Stimulated activated naive CD4-positive, alpha-beta T cell (primary cell): ENCODE data around the gene SLC32A1.
A peak's percentile ranks its signal among the peaks of the same experiment; 100 is the strongest.

Source experiments
- DNase-seq, 6 experiments: peaks; one replicate each; lab custom pipeline; 2025; lab: John Stamatoyannopoulos, UW

The SLC32A1 gene

DNA sequence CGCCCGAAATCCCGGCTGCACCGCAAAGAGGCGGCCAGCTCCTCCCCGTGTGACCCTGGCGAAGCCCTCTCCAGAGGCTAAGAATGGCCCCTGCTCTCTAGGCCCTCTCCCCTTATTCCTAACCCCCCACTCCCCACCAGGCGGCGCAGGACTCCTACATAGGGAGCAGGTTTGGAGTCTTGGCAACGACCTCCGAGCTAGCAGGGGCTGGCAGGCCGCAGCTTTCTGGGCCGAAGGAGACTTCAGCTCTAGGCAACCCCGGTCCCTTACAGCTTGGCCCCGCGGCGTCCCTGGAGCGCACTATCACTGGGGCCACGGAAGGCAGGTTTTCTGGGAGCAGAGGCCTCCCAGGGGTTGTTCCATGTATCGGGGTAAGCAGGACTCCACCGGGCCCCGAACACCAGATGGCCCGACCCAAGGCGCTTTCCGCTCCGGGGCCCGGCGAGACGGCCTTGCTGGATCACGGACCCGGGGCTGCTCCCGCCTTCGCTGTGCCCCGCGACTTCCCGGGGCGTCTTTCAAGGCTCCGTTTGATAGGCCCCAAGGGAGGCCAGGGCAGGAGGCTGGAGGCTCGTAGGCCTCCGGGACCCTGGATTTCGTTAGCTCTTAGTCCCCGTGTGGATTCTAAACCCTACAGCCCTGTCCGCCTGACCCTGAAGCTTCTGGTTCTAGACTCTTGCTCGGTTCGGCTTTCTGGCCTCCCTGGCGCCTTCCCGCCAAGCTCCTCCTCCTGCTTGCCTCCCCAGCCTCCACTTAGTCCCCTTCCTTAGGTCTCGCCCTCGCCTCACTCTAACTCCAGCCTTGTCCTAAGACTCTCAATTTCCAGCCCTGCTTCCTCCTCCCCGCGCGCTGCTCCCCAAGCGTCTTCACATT is 1.9 kb downstream of the SLC32A1 start:
- DNase-seq, result peak in 2 of 6 experiments; percentile 14 to 15

GRCh38 chr20:38726804-38727606 is 2.7 kb downstream of the SLC32A1 start:
- peak in 5 of 6 experiments; percentile 20 to 43 (median 41) for DNase-seq

DNA sequence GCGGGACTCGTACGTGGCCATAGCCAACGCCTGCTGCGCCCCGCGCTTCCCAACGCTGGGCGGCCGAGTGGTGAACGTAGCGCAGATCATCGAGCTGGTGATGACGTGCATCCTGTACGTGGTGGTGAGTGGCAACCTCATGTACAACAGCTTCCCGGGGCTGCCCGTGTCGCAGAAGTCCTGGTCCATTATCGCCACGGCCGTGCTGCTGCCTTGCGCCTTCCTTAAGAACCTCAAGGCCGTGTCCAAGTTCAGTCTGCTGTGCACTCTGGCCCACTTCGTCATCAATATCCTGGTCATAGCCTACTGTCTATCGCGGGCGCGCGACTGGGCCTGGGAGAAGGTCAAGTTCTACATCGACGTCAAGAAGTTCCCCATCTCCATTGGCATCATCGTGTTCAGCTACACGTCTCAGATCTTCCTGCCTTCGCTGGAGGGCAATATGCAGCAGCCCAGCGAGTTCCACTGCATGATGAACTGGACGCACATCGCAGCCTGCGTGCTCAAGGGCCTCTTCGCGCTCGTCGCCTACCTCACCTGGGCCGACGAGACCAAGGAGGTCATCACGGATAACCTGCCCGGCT is 3.4 kb downstream of the SLC32A1 start:
- peak in 1 of 6 experiments; percentile 42 for DNase-seq

DNA sequence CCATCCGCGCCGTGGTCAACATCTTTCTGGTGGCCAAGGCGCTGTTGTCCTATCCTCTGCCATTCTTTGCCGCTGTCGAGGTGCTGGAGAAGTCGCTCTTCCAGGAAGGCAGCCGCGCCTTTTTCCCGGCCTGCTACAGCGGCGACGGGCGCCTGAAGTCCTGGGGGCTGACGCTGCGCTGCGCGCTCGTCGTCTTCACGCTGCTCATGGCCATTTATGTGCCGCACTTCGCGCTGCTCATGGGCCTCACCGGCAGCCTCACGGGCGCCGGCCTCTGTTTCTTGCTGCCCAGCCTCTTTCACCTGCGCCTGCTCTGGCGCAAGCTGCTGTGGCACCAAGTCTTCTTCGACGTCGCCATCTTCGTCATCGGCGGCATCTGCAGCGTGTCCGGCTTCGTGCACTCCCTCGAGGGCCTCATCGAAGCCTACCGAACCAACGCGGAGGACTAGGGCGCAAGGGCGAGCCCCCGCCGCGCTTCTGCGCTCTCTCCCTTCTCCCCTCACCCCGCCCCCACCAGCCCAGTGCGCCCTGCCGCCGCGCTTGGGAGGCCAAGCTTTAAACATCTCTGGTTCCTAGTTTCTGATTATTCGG is 4.0 kb downstream of the SLC32A1 start:
- DNase-seq, result no peak

- peak in 1 of 6 experiments; percentile 24 for DNase-seq
Measured at GRCh38 chr20:38728911-38729642, 4.8 kb downstream of the SLC32A1 start.

GRCh38 chr20:38729767-38730166 is 5.5 kb downstream of the SLC32A1 start:
- peak in 1 of 6 experiments; percentile 25 for DNase-seq

GRCh38 chr20:38730167-38730988 is 6.1 kb downstream of the SLC32A1 start:
- peak in 2 of 6 experiments; percentile 28 to 49 for DNase-seq

DNA sequence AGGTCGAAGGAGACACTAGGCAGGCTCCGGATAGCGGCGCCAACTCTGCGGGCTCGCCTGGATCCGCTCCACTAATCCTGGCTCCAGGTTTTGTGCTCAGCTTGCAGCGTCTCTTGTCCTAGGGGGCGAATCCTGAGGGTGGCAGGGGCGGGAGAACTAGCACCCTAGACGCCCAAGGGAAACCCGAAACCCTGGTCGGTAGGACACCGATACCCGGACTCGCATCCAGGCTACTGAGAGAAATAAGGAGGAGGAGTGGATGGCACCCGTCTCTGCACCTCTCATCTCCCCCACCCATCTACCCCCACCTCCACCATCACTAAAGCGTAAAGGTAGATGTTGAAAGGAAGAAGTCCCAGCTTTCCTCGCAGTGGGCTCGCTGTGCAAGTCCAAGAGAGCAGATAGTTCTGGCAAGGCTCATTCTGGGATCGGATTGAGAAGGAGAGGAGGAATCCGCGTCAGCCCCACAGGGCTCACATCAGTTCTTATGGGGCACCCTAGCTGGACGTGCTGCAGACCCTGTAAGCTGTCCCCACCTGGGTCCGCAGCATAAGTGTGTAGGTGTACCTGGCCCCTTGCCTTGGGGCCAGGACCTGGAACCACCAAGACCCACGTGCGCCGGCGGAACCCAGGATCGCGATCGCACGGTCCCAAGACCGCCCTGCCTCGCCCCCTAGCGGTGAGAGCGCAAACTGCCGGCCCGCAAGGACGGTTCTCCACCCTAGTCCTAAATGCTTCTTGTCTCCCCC is 6.9 kb downstream of the SLC32A1 start:
- peak; percentile 30 to 83 (median 64) for DNase-seq

DNA sequence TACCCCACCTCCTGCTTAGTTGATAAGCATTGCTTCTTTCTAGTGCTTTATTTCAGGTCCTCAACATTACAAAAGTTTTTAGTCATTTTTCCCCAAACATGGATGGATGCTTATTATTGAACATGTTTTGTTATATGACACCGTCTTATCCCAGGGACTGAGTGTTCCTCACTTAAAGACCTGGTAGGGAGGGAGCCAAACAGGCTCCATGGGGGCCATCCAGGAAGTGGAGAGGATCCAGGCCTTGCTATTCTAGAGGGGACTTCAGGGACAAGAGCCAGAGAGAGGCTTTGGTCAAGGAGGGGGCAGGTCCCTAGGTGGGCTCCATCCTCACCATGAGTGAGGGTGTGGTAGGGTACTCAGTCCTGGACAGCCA is 7.4 kb downstream of the SLC32A1 start:
- no peak for DNase-seq

DNA sequence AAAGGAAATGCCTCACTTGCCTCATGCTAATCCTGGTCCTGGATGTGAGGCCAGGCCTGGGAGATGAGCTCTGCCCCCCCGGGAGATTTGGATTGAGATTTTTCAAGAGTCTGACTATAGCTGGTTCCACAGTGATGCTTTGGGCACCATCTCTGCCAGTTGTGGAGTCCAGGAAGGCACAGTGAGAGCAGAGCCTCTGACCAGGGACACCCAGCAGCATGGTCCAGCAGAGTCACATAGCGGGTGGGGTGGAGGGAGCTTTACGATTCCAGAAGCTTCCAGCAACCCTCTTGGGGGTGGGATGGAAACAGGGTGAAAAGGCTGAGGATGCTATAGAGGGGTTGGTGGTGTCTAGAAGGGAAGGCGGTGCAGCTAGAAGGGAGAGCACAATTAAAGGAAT is 8.7 kb downstream of the SLC32A1 start:
- DNase-seq, result no peak

GRCh38 chr20:38735172-38735571 is 10.9 kb downstream of the SLC32A1 start:
- no peak for DNase-seq

GRCh38 chr20:38737887-38738286 is 13.6 kb downstream of the SLC32A1 start:
- no peak for DNase-seq

DNA sequence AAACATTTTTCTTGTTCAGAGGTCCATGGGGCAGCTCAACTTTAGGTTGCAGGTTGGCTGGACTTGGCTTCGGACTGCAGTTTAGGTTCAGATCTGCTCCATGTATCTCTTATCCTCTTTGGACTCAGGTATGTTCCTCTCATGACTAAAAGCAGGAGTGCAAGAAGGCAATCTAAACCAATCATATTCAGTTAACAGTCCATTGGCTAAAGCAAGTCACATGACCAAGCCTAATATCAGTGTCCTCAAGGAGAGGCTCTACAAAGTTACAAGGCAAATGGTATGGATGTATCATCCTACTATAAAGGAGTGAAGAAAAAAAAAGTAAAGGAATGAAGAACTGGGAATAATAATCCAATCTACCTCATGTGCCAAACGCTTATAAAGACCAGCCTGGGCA is 21.5 kb downstream of the SLC32A1 start:
- no peak for DNase-seq

- DNase-seq, result no peak
Measured at GRCh38 chr20:38747495-38748096, 23.3 kb downstream of the SLC32A1 start.

GRCh38 chr20:38748097-38748860 is 24.0 kb downstream of the SLC32A1 start, which contains the start of gene ACTR5:
Gene ACTR5 (plus strand): TSS chr20:38748460. CDS start chr20:38748479, 19 bp downstream.
- peak; percentile 94 to 99 (median 95) for DNase-seq

DNA sequence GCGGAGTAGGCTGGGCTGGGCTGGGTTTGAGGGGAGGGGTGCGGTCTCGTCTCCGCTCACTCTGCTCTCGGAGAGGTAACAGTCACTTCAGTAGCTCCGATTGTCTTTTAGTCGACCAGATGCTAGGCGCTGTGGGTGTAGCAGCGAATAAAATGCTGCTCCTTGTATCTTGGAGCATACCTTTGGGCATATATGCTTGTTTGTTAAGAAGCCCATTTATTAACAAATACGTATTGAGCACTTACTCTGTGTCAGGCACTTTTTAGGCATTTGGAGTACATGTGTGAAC is 24.5 kb downstream of the SLC32A1 start:
- DNase-seq, result no peak

DNA sequence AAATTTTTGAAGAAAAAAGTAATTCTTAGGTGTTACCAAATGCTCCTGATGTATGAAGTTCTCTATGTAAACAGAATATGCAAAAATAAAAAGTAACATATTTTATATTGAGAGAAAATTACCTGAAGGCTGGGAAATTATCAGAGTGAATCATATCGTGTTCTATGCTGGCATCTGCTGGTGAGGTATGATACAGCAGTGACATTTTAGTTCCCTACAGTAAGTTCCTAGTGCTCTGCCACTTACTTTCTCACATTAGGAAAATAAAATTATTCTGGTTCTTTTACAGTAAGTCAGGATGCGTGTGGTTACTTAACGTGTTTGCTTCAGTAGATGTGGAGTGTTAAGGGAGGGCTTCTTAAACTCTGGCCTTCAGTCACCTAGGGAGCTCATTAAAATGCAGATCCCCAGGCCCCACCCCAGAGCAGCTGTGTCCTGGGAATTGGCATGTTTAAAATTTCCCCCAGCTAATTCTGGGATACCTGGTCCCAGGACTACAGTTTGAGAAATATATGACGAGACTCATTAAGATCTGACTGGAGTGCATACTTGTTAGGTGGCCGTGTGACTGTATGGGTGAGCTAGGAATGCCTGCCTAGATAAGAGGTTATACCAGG is 27.2 kb downstream of the SLC32A1 start:
- peak in 3 of 6 experiments; percentile 14 to 48 (median 42) for DNase-seq

GRCh38 chr20:38752029-38752428 is 27.7 kb downstream of the SLC32A1 start:
- no peak for DNase-seq
